GM19324 (cell line): ENCODE measurements around the gene GPR137B.
"Not testable (repeated sequence)": the region's sequence is repeated elsewhere in the genome, so short reads cannot be mapped to it uniquely, and the experiment has no call there.

Experiments used
- ATAC-seq: cut with Tn5 transposase; IDR thresholded peaks from one replicate; pipeline ENCODE4 v1.9.1; 2021; ENCODE audit warnings: mild to moderate bottlenecking, moderate library complexity; ENCODE audit not compliant: unreplicated experiment, low FRiP score

Gene GPR137B

DNA sequence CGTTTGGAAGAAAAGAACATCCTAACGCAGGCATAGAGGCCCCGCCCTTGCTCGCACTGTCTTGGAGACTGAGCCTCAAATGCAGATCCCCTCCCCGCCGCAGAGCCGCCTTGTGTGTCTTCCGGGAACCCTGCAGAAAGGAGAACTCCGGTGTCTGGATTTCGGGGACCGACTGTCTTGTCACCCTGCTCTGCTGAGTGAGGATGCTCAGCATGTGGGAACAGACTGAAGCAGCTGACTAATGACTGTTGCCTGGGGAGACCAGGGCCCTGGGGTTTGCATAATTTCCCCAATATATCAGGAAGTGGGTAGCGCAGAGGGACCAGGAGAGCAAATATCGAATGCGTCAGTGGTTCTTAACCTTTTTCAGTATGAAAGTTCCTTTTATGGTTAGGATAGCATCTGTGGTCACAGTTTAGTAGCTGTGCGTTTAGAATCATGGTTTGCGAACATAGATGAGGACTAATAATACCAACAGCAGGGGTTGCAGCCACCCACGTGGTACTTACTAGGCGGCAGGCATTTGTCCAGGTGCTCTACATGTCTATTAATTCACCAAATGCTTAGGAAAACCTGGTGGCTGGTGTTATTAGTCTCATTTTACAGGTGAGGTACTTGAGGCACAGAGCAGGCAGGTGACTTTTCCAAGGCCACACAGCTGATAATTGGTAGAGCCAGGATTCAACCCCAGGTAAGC, 14.3 kb downstream of the GPR137B start:
- ATAC-seq: peak; percentile 88

DNA sequence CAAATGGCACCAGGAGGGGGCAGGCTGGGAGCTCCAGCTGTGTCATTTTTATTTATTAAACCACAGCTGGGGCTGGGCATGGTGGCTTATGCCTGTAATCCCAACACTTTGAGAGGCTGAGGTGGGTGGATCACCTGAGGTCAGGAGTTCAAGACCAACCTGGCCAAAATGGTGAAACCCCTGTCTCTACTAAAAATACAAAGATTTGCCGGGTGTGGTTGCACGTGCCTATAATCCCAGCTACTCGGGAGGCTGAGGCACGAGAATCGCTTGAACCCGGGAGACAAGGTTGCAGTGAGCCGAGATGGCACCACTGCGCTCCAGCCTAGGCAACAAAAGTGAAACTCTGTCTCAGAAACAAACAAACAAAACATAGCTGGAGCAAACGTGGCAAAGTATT, 15.7 kb downstream of the GPR137B start:
- ATAC-seq: not testable (repeated sequence)

GRCh38 chr1:236158719-236159118, 16.4 kb downstream of the GPR137B start:
- ATAC-seq: no peak

GRCh38 chr1:236159704-236160539, 17.6 kb downstream of the GPR137B start:
- peak; percentile 51 for ATAC-seq

- no peak for ATAC-seq
Observed at GRCh38 chr1:236160540-236161127, 18.3 kb downstream of the GPR137B start.

- ATAC-seq: no peak
Observed at GRCh38 chr1:236161230-236161629, 18.9 kb downstream of the GPR137B start.

GRCh38 chr1:236161755-236162154, 19.4 kb downstream of the GPR137B start:
- not testable (repeated sequence) for ATAC-seq

- ATAC-seq: no peak
Observed at GRCh38 chr1:236163463-236164153, 21.3 kb downstream of the GPR137B start.

GRCh38 chr1:236164273-236164672, 21.9 kb downstream of the GPR137B start:
- ATAC-seq: no peak

DNA sequence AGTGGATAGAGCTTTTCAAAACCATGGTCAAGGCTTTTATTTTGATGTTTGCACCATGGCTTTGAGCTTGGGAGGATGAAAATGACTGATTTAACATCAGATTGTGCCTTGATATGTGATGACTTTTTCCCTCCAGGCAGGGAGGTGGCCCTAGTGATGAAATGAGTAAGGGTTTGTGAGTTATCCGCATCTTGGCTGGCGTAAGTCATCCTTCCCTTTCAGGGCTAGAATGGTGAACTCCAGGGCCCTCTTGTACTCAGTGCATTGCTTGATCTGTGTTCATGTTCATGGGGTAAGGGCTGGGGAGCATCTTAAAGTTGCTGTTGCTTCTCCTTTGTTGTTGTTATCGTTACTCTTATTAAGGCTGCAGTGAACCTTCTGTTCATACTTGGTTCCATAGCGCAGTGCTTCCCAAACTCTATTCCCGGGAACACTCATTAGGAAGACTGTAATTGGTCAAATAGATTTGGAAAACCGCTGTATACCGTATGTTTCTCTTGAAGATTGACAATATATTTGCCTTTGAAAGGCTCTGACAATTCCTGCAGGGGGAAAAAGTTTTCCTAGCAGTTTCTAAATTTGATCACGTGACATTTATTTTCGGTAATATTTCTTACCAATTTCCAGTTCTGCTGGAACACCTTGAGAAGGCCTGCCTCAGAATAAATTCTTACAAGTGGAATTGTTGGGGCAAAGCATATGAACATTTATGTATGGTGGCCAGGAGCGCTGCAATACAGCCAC, 23.1 kb downstream of the GPR137B start:
- no peak for ATAC-seq

DNA sequence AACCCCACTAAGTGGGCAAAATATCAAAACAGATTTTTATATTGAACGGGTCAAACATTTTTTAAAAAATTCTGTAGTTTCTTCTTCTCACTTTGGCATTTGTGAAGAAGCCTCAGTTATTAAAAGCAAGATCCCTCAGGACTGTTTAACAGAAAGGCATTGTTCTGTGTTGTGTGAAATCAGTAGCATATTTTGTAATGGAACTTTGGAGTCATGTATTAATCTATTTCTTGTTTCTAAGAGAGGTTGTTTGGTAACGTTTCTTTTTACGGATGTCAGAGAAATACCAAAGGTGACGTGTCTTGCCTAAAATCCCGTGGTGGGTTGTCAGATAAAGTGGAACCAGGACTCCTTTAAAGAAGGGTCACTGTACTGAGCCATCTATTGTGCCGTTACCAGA, 23.7 kb downstream of the GPR137B start:
- ATAC-seq: no peak

DNA sequence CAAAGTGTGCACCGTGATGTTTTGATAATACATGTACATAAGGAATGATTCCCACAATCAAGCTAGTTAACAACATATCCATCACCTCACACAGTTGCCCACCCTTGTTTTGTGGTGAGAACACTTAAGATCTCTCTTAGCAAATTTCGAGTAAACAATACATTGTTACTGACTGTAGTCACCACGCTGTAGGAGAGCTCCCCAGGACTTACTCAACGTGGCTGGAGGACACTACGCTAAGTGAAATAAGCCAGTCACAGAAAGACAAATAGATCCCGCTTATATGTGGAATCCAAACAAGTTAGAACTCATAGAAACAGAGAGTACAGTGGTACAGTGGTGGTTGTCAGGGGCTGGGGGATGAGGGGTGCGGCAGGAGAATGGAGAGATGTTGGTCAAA, 24.8 kb downstream of the GPR137B start:
- no peak for ATAC-seq

DNA sequence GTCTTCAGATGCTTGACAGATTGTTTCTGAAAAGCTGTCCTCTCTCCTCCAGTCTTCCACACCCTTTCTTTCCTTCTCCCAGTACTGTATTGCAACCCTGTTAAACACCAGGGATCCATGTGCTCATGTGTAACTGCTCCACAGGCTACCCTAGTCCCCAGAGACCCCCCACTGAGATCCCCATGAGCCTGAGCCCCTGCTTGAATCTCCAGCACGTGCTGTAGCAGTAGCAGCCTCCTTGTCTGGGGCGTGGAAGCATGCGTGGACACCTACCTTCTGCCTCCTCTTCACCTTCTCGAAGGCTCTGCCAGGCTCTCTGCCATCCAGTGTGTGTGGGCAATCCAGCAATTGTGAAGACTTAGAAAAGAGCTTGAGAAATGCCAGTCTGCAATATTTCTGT, 25.2 kb downstream of the GPR137B start:
- no peak for ATAC-seq

DNA sequence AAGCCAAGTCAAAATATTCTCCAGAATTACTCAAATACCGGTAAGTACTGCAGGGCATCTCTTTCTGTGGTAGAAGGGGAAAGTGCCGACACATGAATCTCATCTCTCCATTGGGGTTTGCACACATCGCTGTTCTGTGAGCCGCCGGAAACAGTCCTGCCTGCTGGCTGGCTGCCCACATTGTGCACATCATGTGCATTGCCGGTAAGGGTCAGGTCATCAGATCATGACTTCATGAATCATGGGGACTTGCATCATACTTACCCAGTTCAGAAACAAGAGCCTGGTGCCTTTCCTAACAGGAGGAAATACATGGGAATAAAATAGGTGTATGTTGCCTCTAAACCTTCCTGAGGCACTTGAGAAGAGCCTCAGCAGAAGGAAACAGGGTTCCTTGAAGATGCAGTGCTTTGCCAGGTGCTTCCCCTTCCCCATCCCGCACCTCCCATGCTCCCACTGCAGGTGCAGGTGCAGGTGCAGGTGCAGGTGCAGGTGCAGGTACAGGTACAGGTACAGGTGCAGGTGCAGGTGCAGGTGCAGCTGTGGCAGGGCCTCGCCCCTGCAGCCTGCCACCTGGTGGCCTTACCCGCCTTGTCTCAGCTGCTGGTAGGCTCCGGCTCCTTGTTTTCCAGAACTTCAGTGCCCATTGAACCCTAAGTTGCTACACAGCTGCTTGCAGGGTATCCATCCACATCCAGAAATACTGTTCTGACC, 26.5 kb downstream of the GPR137B start:
- ATAC-seq: no peak

DNA sequence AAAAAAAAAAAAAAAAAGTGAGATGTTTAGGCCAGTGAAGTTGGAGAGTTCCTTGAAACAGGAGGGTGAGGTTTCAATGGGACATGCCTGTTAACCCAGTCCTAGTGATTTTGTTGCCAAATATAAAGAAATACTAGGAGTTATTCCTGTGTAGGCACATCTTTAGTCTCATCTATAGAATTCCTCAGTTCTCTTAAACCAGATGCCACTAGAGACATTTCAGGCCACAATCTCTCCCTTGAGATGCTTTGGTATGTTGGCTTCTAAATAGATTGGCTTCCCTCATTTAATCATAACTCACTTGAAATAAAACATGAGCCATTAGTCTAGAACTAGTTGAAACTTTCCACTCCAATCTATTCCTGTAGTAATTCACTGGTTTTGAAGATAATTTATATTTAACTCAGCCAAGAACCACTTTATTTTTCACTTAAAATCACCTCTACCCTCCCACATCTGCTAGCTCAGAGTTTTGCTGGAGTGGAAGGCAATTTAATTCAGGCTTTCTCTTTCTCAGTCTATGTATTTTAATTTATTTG, 29.8 kb downstream of the GPR137B start:
- no peak for ATAC-seq

DNA sequence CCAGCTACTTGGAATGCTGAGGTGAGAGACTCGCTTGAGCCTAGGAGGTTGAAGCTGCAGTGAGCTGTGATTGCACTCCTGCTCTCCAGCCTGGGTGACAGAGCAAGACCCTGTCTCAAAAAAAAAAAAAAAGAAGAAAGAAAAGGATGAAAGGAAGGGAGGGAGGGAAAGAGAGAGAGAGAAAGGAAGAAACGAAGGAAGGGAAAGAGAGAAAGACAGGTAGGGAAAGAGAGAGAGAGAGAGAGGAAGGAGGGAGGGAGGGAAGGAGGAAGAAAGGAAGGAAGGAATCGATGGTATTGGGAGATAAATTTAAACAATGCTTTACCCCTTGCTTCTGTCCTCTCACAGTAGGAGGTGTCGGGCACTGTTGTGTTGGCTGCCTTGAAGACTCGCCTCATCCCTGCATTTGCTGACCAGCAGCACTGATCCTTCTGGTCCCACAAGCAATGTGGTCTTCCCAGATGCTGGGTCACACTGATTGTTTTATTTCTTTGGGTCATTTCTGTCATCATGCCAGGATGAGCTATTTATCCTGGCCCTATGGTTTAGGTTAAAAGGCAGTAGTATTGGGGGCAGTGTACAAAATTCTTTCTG, 30.9 kb downstream of the GPR137B start:
- ATAC-seq: no peak

DNA sequence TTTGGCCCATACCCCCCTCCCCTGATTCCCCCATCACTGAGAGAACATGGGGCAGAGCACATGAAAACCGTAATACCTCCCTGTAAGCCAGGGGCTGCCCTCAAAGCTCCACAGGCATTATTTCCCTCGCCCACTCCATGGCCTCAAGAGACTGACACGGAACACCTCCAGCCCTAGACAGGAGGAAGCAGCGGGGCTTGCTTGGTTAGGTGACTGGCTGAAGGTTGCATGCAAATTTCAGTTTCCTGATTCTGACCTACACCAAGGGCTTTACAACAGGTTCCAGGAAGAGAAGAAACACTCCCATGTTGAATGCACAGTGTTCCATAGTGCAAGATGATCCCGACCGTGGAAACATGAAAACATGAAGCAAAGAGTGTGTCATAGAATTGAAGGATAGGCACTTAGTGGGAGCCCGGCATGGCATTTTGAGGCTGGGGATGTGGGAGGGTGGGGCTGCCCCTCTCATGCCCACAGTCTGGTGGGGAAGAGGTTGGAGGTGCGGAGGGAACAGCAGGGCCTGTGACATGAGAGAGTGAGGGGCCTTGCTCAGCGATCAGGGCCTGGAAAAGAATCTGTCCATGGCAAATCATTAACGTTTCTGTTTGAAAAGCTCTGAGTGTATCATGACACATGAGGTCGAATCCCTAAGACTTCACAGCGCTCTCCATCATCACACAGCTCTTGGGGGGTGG, 33.5 kb downstream of the GPR137B start:
- ATAC-seq: peak; percentile 79
